ENCODE data around the gene FRG2B.
"Not testable (repeated sequence)": the region's sequence is repeated elsewhere in the genome, so short reads cannot be mapped to it uniquely, and the experiment has no call there.

Gene FRG2B

GRCh38 chr10:133613699-133614098, 12.9 kb downstream of the FRG2B start:
- H2BK12ac ChIP-seq (ENCODE audit: low read length): no peak overlapping the region
- H3K36me3 ChIP-seq (replicated peaks in 1 of 2; ENCODE audit: control insufficient read depth in 2 of 2, insufficient read depth in 2 of 2, low read length in 2 of 2): no peaks in the 10 kb centered on the region
- no peak for DNase-seq (ENCODE audit: low spot score)
- no peak overlapping the region for H4K8ac ChIP-seq (ENCODE audit: low read depth, low read length)
- H3K4me3 ChIP-seq (ENCODE audit: low read length in 2 of 2): no peak overlapping the region
- H3K14ac ChIP-seq (ENCODE audit: low read length): no peak overlapping the region
- H3K4ac ChIP-seq (ENCODE audit: low read length): no peak overlapping the region
- no peak overlapping the region for H2AFZ ChIP-seq (ENCODE audit: low read length)
- no peak overlapping the region for H3K4me2 ChIP-seq (ENCODE audit: insufficient read depth, low read length, poor library complexity, severe bottlenecking)
- no peak overlapping the region for H3K27ac ChIP-seq (replicated peaks; ENCODE audit: low read length)
- H2BK120ac ChIP-seq (ENCODE audit: low read depth, low read length): no peak overlapping the region
- H3K18ac ChIP-seq (ENCODE audit: low read length): no peak overlapping the region
- no peak overlapping the region for H2BK5ac ChIP-seq (ENCODE audit: low read length)
- H3K23ac ChIP-seq (ENCODE audit: low read depth, low read length, poor library complexity): no peak overlapping the region
- no peak overlapping the region for H4K91ac ChIP-seq (ENCODE audit: low read depth, low read length, poor library complexity)
- H3K27me3 ChIP-seq (ENCODE audit: control insufficient read depth in 3 of 3, insufficient read depth in 3 of 3, low read depth in 1 of 3, low read length in 3 of 3): peaks cover 0 to 4% (median 0%) of the 10 kb centered on the region in 3 experiments
- H2BK15ac ChIP-seq (ENCODE audit: low read length): no peak overlapping the region
- no CpG with 5 or more reads among the region's 6 CpGs for WGBS, 2 donors (ENCODE audit: extremely low coverage in 2 of 2, insufficient read length in 2 of 2, insufficient replicate concordance in 1 of 2)
- peaks cover 0 to 47% of the 10 kb centered on the region in 2 donors for H3K9me3 ChIP-seq (replicated peaks in 1 of 2; ENCODE audit: control insufficient read depth in 2 of 2, insufficient read depth in 1 of 2, low read depth in 1 of 2, low read length in 2 of 2)
- H2AK5ac ChIP-seq (ENCODE audit: low read depth, low read length): no peak overlapping the region
- no peak overlapping the region for H3K9ac ChIP-seq (ENCODE audit: low read depth, low read length, poor library complexity)
- no peaks in the 10 kb centered on the region for H3K4me1 ChIP-seq (ENCODE audit: control insufficient read depth in 2 of 2, insufficient read depth in 1 of 2, low read depth in 1 of 2, low read length in 2 of 2)
- peaks cover 1% of the 10 kb centered on the region for H3K79me1 ChIP-seq (ENCODE audit: low read depth, low read length)

- Histone ChIP-seq H2AFZ (ENCODE audit: low read length) (no peak overlapping the region), H2AK5ac (ENCODE audit: low read depth, low read length) (no peak overlapping the region), H3K14ac (ENCODE audit: low read length) (no peak overlapping the region), H2BK15ac (ENCODE audit: low read length) (no peak overlapping the region), H2BK120ac (ENCODE audit: low read depth, low read length) (no peak overlapping the region), H3K27ac (replicated peaks; ENCODE audit: low read length) (no peak overlapping the region), H3K9me3 (replicated peaks in 1 of 2; ENCODE audit: control insufficient read depth in 2 of 2, insufficient read depth in 1 of 2, low read depth in 1 of 2, low read length in 2 of 2) (peaks cover 0 to 30% of the 10 kb centered on the region in 2 donors), H3K79me1 (ENCODE audit: low read depth, low read length) (no peaks in the 10 kb centered on the region), H3K4me2 (ENCODE audit: insufficient read depth, low read length, poor library complexity, severe bottlenecking) (no peak overlapping the region), H3K4ac (ENCODE audit: low read length) (no peak overlapping the region), H2BK5ac (ENCODE audit: low read length) (no peak overlapping the region), H3K18ac (ENCODE audit: low read length) (no peak overlapping the region), H4K91ac (ENCODE audit: low read depth, low read length, poor library complexity) (no peak overlapping the region), H3K4me3 (ENCODE audit: low read length in 2 of 2) (no peak overlapping the region), H4K8ac (ENCODE audit: low read depth, low read length) (no peak overlapping the region), H3K27me3 (ENCODE audit: control insufficient read depth in 3 of 3, insufficient read depth in 3 of 3, low read depth in 1 of 3, low read length in 3 of 3) (peaks cover 0 to 4% (median 0%) of the 10 kb centered on the region in 3 experiments), H3K4me1 (ENCODE audit: control insufficient read depth in 2 of 2, insufficient read depth in 1 of 2, low read depth in 1 of 2, low read length in 2 of 2) (no peaks in the 10 kb centered on the region), H3K9ac (ENCODE audit: low read depth, low read length, poor library complexity) (no peak overlapping the region), H3K36me3 (replicated peaks in 1 of 2; ENCODE audit: control insufficient read depth in 2 of 2, insufficient read depth in 2 of 2, low read length in 2 of 2) (no peaks in the 10 kb centered on the region), H3K23ac (ENCODE audit: low read depth, low read length, poor library complexity) (no peak overlapping the region), H2BK12ac (ENCODE audit: low read length) (no peak overlapping the region)
- no peak for DNase-seq (ENCODE audit: low spot score)
- WGBS, 2 donors (ENCODE audit: extremely low coverage in 2 of 2, insufficient read length in 2 of 2, insufficient replicate concordance in 1 of 2): no CpG with 5 or more reads among the region's 4 CpGs
Measured at GRCh38 chr10:133611079-133611478, 15.5 kb downstream of the FRG2B start.

GRCh38 chr10:133608855-133609254, 17.7 kb downstream of the FRG2B start:
- H3K23ac ChIP-seq (ENCODE audit: low read depth, low read length, poor library complexity): no peak overlapping the region
- no peak overlapping the region for H3K4ac ChIP-seq (ENCODE audit: low read length)
- H3K9ac ChIP-seq (ENCODE audit: low read depth, low read length, poor library complexity): no peak overlapping the region
- no peak overlapping the region for H2BK15ac ChIP-seq (ENCODE audit: low read length)
- H3K9me3 ChIP-seq (replicated peaks in 1 of 2; ENCODE audit: control insufficient read depth in 2 of 2, insufficient read depth in 1 of 2, low read depth in 1 of 2, low read length in 2 of 2): peaks cover 0 to 15% of the 10 kb centered on the region in 2 donors
- H2BK12ac ChIP-seq (ENCODE audit: low read length): no peak overlapping the region
- no peaks in the 10 kb centered on the region for H3K4me1 ChIP-seq (ENCODE audit: control insufficient read depth in 2 of 2, insufficient read depth in 1 of 2, low read depth in 1 of 2, low read length in 2 of 2)
- H3K27ac ChIP-seq (replicated peaks; ENCODE audit: low read length): no peak overlapping the region
- H3K79me1 ChIP-seq (ENCODE audit: low read depth, low read length): no peaks in the 10 kb centered on the region
- H2BK5ac ChIP-seq (ENCODE audit: low read length): no peak overlapping the region
- no peak overlapping the region for H2BK120ac ChIP-seq (ENCODE audit: low read depth, low read length)
- H2AK5ac ChIP-seq (ENCODE audit: low read depth, low read length): no peak overlapping the region
- no peak overlapping the region for H3K14ac ChIP-seq (ENCODE audit: low read length)
- H3K36me3 ChIP-seq (replicated peaks in 1 of 2; ENCODE audit: control insufficient read depth in 2 of 2, insufficient read depth in 2 of 2, low read length in 2 of 2): no peaks in the 10 kb centered on the region
- H3K4me2 ChIP-seq (ENCODE audit: insufficient read depth, low read length, poor library complexity, severe bottlenecking): no peak overlapping the region
- peaks cover 0 to under 1% (median 0%) of the 10 kb centered on the region in 3 experiments for H3K27me3 ChIP-seq (ENCODE audit: control insufficient read depth in 3 of 3, insufficient read depth in 3 of 3, low read depth in 1 of 3, low read length in 3 of 3)
- H4K91ac ChIP-seq (ENCODE audit: low read depth, low read length, poor library complexity): no peak overlapping the region
- H4K8ac ChIP-seq (ENCODE audit: low read depth, low read length): no peak overlapping the region
- WGBS, 2 donors (ENCODE audit: extremely low coverage in 2 of 2, insufficient read length in 2 of 2, insufficient replicate concordance in 1 of 2): no CpG with 5 or more reads among the region's 3 CpGs
- H3K18ac ChIP-seq (ENCODE audit: low read length): no peak overlapping the region
- DNase-seq (ENCODE audit: low spot score): no peak
- H2AFZ ChIP-seq (ENCODE audit: low read length): no peak overlapping the region
- H3K4me3 ChIP-seq (ENCODE audit: low read length in 2 of 2): no peak overlapping the region

GRCh38 chr10:133603434-133603833, 23.2 kb downstream of the FRG2B start:
- H4K8ac ChIP-seq (ENCODE audit: low read depth, low read length): not testable (repeated sequence)
- WGBS, 2 donors (ENCODE audit: extremely low coverage in 2 of 2, insufficient read length in 2 of 2, insufficient replicate concordance in 1 of 2): no CpG with 5 or more reads among the region's 2 CpGs

More at GRCh38 chr10:133603434-133603833, 23.2 kb downstream of the FRG2B start:
- DNase-seq (ENCODE audit: low spot score); H4K91ac ChIP-seq (ENCODE audit: low read depth, low read length, poor library complexity); H3K4me2 ChIP-seq (ENCODE audit: insufficient read depth, low read length, poor library complexity, severe bottlenecking); H2AFZ ChIP-seq (ENCODE audit: low read length); H3K4me3 ChIP-seq (ENCODE audit: low read length in 2 of 2); H2AK5ac ChIP-seq (ENCODE audit: low read depth, low read length); H3K18ac ChIP-seq (ENCODE audit: low read length); H3K9ac ChIP-seq (ENCODE audit: low read depth, low read length, poor library complexity); H3K79me1 ChIP-seq (ENCODE audit: low read depth, low read length); H3K27ac ChIP-seq (replicated peaks; ENCODE audit: low read length); H2BK15ac ChIP-seq (ENCODE audit: low read length); H2BK120ac ChIP-seq (ENCODE audit: low read depth, low read length); H2BK12ac ChIP-seq (ENCODE audit: low read length); H3K4ac ChIP-seq (ENCODE audit: low read length); H3K14ac ChIP-seq (ENCODE audit: low read length); H3K4me1 ChIP-seq (ENCODE audit: control insufficient read depth in 2 of 2, insufficient read depth in 1 of 2, low read depth in 1 of 2, low read length in 2 of 2); H2BK5ac ChIP-seq (ENCODE audit: low read length); H3K23ac ChIP-seq (ENCODE audit: low read depth, low read length, poor library complexity); H3K36me3 ChIP-seq (replicated peaks in 1 of 2; ENCODE audit: control insufficient read depth in 2 of 2, insufficient read depth in 2 of 2, low read length in 2 of 2): not testable (repeated sequence)
- Histone ChIP-seq H3K27me3 (ENCODE audit: control insufficient read depth in 3 of 3, insufficient read depth in 3 of 3, low read depth in 1 of 3, low read length in 3 of 3) (peaks cover 0 to 18% (median 0%) of the 10 kb centered on the region in 3 experiments), H3K9me3 (replicated peaks in 1 of 2; ENCODE audit: control insufficient read depth in 2 of 2, insufficient read depth in 1 of 2, low read depth in 1 of 2, low read length in 2 of 2) (peaks cover 0 to 12% of the 10 kb centered on the region in 2 donors)
